HepG2 (cell line): ENCODE measurements around the gene FUZ. TPM values are rescaled to one million over a fixed set of nuclear protein-coding genes. Genes with fewer than 3 reads are reported as not detected.

Experiments
- CHCHD3 ChIP-seq: sonication (generic); formaldehyde crosslinking; IDR thresholded peaks from 2 replicates; pipeline ENCODE4 v1.8.0; 2022; ENCODE audit warnings: mild to moderate bottlenecking, missing genetic modification reagents, moderate library complexity
- FOXP1 ChIP-seq, 2 experiments: fragments of 450-650 bp in 1 of 2; IDR thresholded peaks; 2 replicates each; pipeline ENCODE4 v1.6.1; 2017 to 2018; ENCODE audit warnings: antibody characterized with exemption in 1 of 2
- KDM5B ChIP-seq: sonication (generic); formaldehyde crosslinking; IDR thresholded peaks from 2 replicates; pipeline ENCODE4 v1.4.0; 2020; ENCODE audit warnings: missing genetic modification reagents, mild to moderate bottlenecking, borderline replicate concordance
- MIER2 ChIP-seq: IDR thresholded peaks from 2 replicates; pipeline ENCODE4 v1.6.1; 2016; ENCODE audit warnings: missing biosample characterization, missing genetic modification reagents
- RAD21 ChIP-seq: fragments of 450-650 bp; formaldehyde crosslinking; IDR thresholded peaks from 2 replicates; pipeline ENCODE4 v1.5.0; 2020; ENCODE audit warnings: mild to moderate bottlenecking
- RFXANK ChIP-seq: IDR thresholded peaks from 2 replicates; pipeline ENCODE4 v1.6.1; 2016
- SOX6 ChIP-seq, 2 experiments: fragments of 450-650 bp in 1 of 2; sonication (generic) in 1 of 2; formaldehyde crosslinking in 1 of 2; IDR thresholded peaks; 2 replicates each; pipeline versions ENCODE4 v1.4.0 to v1.6.1; 2017 to 2020; ENCODE audit warnings: antibody characterized with exemption in 1 of 2, mild to moderate bottlenecking in 1 of 2, missing genetic modification reagents in 1 of 2
- STAG1 ChIP-seq: sonication (generic); formaldehyde crosslinking; IDR thresholded peaks from 2 replicates; pipeline ENCODE4 v1.4.0; 2020; ENCODE audit warnings: missing genetic modification reagents
- SYNCRIP ChIP-seq: fragments of 200-400 bp; formaldehyde crosslinking; IDR thresholded peaks from 2 replicates; pipeline ENCODE4 v1.6.1; 2018; ENCODE audit warnings: mild to moderate bottlenecking, low read depth, low read length; ENCODE audit not compliant: insufficient read depth
- TAF1 ChIP-seq: sonication (generic); formaldehyde crosslinking; IDR thresholded peaks from 2 replicates; pipeline ENCODE4 v1.4.0; 2020; ENCODE audit warnings: missing genetic modification reagents
- XRCC5 ChIP-seq: fragments of 200-400 bp; formaldehyde crosslinking; optimal IDR thresholded peaks from 2 replicates; pipeline ENCODE3; 2017; ENCODE audit warnings: mild to moderate bottlenecking, low read length
- ZNF264 ChIP-seq: sonication (generic); formaldehyde crosslinking; IDR thresholded peaks from 2 replicates; pipeline ENCODE4 v1.4.0; 2020; ENCODE audit warnings: missing genetic modification reagents
- ZNF30 ChIP-seq: sonication (generic); formaldehyde crosslinking; IDR thresholded peaks from 2 replicates; pipeline ENCODE4 v1.5.0; 2020; ENCODE audit warnings: mild to moderate bottlenecking, missing genetic modification reagents
- ZNF317 ChIP-seq: sonication (generic); formaldehyde crosslinking; IDR thresholded peaks from 2 replicates; pipeline ENCODE4 v1.5.0; 2020; ENCODE audit warnings: mild to moderate bottlenecking, missing genetic modification reagents
- ZNF33A ChIP-seq: sonication (generic); formaldehyde crosslinking; IDR thresholded peaks from 2 replicates; pipeline ENCODE4 v1.5.1; 2020; ENCODE audit warnings: missing genetic modification reagents, mild to moderate bottlenecking, moderate library complexity, borderline replicate concordance
- ZNF446 ChIP-seq: sonication (generic); formaldehyde crosslinking; IDR thresholded peaks from 2 replicates; pipeline ENCODE4 v1.5.0; 2020; ENCODE audit warnings: mild to moderate bottlenecking, missing genetic modification reagents
- ZNF713 ChIP-seq: sonication (generic); formaldehyde crosslinking; IDR thresholded peaks from 2 replicates; pipeline ENCODE4 v1.4.0; 2020; ENCODE audit warnings: mild to moderate bottlenecking, missing genetic modification reagents
- ZNF737 ChIP-seq: sonication (generic); formaldehyde crosslinking; IDR thresholded peaks from 2 replicates; pipeline ENCODE4 v1.5.0; 2020; ENCODE audit warnings: missing genetic modification reagents, mild to moderate bottlenecking, borderline replicate concordance
- ZNF841 ChIP-seq: sonication (generic); formaldehyde crosslinking; IDR thresholded peaks from 2 replicates; pipeline ENCODE4 v1.8.1; 2023; ENCODE audit warnings: missing genetic modification reagents, borderline replicate concordance
- polyA plus RNA-seq, 8 experiments: library from polyadenylated mRNA; depleted of rRNA in 3 of 8; stranded (reverse) in 7 of 8; unstranded in 1 of 8; fragments of >200 nt; fragmentation: Illumina TruSeq in 4 of 8; extraction: Trizol in 4 of 8; gene quantifications; 2 replicates each; pipeline versions ENCODE4 v1.2.1 to v1.2.3, GENCODE V29; 2011 to 2016; ENCODE audit warnings: low read depth in 4 of 8, missing spikeins in 1 of 8, mixed read lengths in 1 of 8; ENCODE audit not compliant: insufficient read depth in 1 of 8
- total RNA-seq, 5 experiments: library from RNA; depleted of rRNA; stranded (reverse); fragments of >200 nt; fragmentation: Illumina TruSeq; extraction: Trizol; gene quantifications; 2 replicates each; pipeline ENCODE4 v1.2.3, GENCODE V29; 2016; ENCODE audit warnings: low read depth in 1 of 5
- TF ChIP-seq, protein P1 (sequence below): sonication (generic); formaldehyde crosslinking; IDR thresholded peaks from 2 replicates; pipeline ENCODE4 v1.8.0; 2023; ENCODE audit warnings: mild to moderate bottlenecking, missing genetic modification reagents
- TF ChIP-seq, protein P2 (sequence below): sonication (generic); formaldehyde crosslinking; IDR thresholded peaks from 2 replicates; pipeline ENCODE4 v1.9.0; 2021; ENCODE audit warnings: missing genetic modification reagents, borderline replicate concordance
- TF ChIP-seq, protein P3 (sequence below): sonication (generic); formaldehyde crosslinking; IDR thresholded peaks from 2 replicates; pipeline ENCODE4 v1.4.0; 2020; ENCODE audit warnings: missing genetic modification reagents, mild to moderate bottlenecking, borderline replicate concordance
- TF ChIP-seq, protein P4 (sequence below): sonication (generic); formaldehyde crosslinking; IDR thresholded peaks from 2 replicates; pipeline ENCODE4 v1.4.0; 2020; ENCODE audit warnings: missing genetic modification reagents
- TF ChIP-seq, protein P5 (sequence below): sonication (generic); formaldehyde crosslinking; IDR thresholded peaks from 2 replicates; pipeline ENCODE4 v1.8.1; 2023; ENCODE audit warnings: missing genetic modification reagents, inconsistent platforms, borderline replicate concordance

Gene FUZ
- total and polyA plus RNA-seq, 2 of the 13 experiments (the other 11 are each of a cell fraction or from before 2014, with no cell fraction given), result 0.08 TPM; not detected in 1

DNA sequence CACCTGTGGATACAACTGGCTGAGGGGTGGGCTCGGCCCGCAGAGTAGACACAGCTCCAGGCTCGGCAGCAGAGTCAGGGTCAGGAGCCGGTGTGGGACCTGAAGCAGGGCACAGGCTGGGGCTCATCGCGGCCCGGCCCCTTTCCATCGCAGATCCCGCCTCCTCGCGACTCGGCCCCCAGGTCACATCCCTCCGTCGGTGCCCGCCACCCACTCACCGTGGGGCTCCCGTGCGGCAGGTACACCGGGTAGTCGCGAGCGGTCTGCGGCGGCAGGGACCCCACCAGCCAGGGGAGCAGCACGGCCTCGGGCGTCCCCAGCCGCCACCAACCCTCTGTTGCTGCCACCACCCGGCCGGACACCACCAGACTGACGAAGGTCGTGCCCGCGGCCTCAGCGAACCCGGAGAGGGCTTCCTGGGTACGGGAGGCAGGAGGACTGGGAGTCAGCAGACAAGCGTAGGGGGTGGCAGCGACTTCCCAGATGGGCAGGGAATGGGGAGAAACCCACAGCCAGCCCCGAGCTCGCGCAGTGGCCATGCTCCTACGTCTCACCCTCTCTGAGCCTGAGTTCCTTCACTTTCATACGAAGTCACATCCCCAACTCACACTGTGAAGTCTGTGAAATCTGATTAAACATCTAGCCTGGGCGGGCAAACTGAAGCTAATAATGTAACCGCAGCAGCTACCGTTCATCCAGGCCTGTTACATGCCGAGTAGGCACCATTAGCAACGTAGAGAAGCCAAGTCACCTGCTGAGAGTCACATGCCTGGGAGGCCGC is 3.7 kb downstream of the FUZ start (continued):
- TF ChIP-seq, protein P1, sequence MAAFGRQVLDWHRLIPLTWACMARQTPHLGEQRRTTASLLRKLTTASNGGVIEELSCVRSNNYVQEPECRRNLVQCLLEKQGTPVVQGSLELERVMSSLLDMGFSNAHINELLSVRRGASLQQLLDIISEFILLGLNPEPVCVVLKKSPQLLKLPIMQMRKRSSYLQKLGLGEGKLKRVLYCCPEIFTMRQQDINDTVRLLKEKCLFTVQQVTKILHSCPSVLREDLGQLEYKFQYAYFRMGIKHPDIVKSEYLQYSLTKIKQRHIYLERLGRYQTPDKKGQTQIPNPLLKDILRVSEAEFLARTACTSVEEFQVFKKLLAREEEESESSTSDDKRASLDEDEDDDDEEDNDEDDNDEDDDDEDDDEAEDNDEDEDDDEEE, result 0 out of 2 replicates have a peak, but pooled peaks have one; percentile 50
- peak; percentile 82 for TF ChIP-seq ZNF713 (CRISPR knock-in tag)
- TF ChIP-seq, protein P2, sequence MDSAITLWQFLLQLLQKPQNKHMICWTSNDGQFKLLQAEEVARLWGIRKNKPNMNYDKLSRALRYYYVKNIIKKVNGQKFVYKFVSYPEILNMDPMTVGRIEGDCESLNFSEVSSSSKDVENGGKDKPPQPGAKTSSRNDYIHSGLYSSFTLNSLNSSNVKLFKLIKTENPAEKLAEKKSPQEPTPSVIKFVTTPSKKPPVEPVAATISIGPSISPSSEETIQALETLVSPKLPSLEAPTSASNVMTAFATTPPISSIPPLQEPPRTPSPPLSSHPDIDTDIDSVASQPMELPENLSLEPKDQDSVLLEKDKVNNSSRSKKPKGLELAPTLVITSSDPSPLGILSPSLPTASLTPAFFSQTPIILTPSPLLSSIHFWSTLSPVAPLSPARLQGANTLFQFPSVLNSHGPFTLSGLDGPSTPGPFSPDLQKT, result no peak
- no peak for TF ChIP-seq ZNF264 (CRISPR knock-in tag)
- TF ChIP-seq STAG1 (CRISPR knock-in tag), result peak; percentile 23; the same call in 1 of the 2 replicates
- peak; percentile 50 for TF ChIP-seq RAD21 (CRISPR knock-in tag)
- TF ChIP-seq, protein P3, sequence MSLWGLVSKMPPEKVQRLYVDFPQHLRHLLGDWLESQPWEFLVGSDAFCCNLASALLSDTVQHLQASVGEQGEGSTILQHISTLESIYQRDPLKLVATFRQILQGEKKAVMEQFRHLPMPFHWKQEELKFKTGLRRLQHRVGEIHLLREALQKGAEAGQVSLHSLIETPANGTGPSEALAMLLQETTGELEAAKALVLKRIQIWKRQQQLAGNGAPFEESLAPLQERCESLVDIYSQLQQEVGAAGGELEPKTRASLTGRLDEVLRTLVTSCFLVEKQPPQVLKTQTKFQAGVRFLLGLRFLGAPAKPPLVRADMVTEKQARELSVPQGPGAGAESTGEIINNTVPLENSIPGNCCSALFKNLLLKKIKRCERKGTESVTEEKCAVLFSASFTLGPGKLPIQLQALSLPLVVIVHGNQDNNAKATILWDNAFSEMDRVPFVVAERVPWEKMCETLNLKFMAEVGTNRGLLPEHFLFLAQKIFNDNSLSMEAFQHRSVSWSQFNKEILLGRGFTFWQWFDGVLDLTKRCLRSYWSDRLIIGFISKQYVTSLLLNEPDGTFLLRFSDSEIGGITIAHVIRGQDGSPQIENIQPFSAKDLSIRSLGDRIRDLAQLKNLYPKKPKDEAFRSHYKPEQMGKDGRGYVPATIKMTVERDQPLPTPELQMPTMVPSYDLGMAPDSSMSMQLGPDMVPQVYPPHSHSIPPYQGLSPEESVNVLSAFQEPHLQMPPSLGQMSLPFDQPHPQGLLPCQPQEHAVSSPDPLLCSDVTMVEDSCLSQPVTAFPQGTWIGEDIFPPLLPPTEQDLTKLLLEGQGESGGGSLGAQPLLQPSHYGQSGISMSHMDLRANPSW (CRISPR knock-in tag), result no peak
- TF ChIP-seq FOXP1 (IDR thresholded peaks at IDR 0.05), result no peak
- TF ChIP-seq FOXP1 (CRISPR knock-in tag; IDR thresholded peaks at IDR 0.05), result no peak
- TF ChIP-seq RFXANK, result no peak
- TF ChIP-seq SYNCRIP, result no peak
- TF ChIP-seq ZNF446, result no peak
- TF ChIP-seq KDM5B (CRISPR knock-in tag), result peak; percentile 70
- no peak for TF ChIP-seq ZNF841
- TF ChIP-seq SOX6 (IDR thresholded peaks at IDR 0.05), result no peak
- no peak; the same call in 1 of the 2 replicates for TF ChIP-seq SOX6 (CRISPR knock-in tag; IDR thresholded peaks at IDR 0.05)
- TF ChIP-seq XRCC5, result peak; percentile 70
- TF ChIP-seq, protein P4, sequence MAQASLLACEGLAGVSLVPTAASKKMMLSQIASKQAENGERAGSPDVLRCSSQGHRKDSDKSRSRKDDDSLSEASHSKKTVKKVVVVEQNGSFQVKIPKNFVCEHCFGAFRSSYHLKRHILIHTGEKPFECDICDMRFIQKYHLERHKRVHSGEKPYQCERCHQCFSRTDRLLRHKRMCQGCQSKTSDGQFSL (CRISPR knock-in tag), result no peak
- no peak for TF ChIP-seq ZNF33A (CRISPR knock-in tag)
- TF ChIP-seq MIER2 (CRISPR knock-in tag), result no peak
- peak; percentile 51 for TF ChIP-seq TAF1 (CRISPR knock-in tag)
- TF ChIP-seq, protein P5, sequence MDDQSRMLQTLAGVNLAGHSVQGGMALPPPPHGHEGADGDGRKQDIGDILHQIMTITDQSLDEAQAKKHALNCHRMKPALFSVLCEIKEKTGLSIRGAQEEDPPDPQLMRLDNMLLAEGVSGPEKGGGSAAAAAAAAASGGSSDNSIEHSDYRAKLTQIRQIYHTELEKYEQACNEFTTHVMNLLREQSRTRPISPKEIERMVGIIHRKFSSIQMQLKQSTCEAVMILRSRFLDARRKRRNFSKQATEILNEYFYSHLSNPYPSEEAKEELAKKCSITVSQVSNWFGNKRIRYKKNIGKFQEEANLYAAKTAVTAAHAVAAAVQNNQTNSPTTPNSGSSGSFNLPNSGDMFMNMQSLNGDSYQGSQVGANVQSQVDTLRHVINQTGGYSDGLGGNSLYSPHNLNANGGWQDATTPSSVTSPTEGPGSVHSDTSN (CRISPR knock-in tag), result no peak
- TF ChIP-seq ZNF30 (CRISPR knock-in tag), result no peak
- TF ChIP-seq CHCHD3, result 0 out of 2 replicates have a peak, but pooled peaks have one; percentile 35
- TF ChIP-seq ZNF317 (CRISPR knock-in tag), result no peak
- no peak for TF ChIP-seq ZNF737 (CRISPR knock-in tag)
